Keratinocyte (primary cell): ENCODE measurements around the gene RAB35. TPM values are rescaled to one million over a fixed set of nuclear protein-coding genes. Genes with fewer than 3 reads are reported as not detected.

Source experiments
- DNase-seq: peaks from one replicate; pipeline ENCODE4 v3.0.0-alpha.2; 2011; ENCODE audit warnings: low read depth, missing footprints, low spot score
- FAIRE-seq: peaks from 2 replicates; lab custom pipeline; 2011; peaks lifted over from hg19 to GRCh38; lab: Jason Lieb, UNC
- H2AFZ ChIP-seq: 2 replicates; pipeline ENCODE4 v1.6.0; 2012; ENCODE audit warnings: low read length, control low read depth, inconsistent platforms; ENCODE audit not compliant: control insufficient read depth
- H3K27ac ChIP-seq: 2 replicates; pipeline ENCODE4 v1.5.1; 2011; ENCODE audit warnings: low read length; ENCODE audit not compliant: control insufficient read depth, insufficient read depth
- H3K27me3 ChIP-seq: 3 replicates; pipeline ENCODE4 v1.6.0; 2011; ENCODE audit warnings: low read length; ENCODE audit not compliant: control insufficient read depth, insufficient read depth; ENCODE audit errors: extremely low read depth
- H3K36me3 ChIP-seq, 2 experiments: 2 replicates in 1 of 2; 3 replicates in 1 of 2; pipeline ENCODE4 v1.5.1; 2011; ENCODE audit warnings: low read length in 2 of 2, mild to moderate bottlenecking in 1 of 2; ENCODE audit not compliant: control insufficient read depth in 2 of 2, insufficient read depth in 2 of 2; ENCODE audit errors: extremely low read depth in 1 of 2
- H3K4me1 ChIP-seq: 3 replicates; pipeline ENCODE4 v1.5.1; 2011; ENCODE audit warnings: low read length; ENCODE audit not compliant: control insufficient read depth, insufficient read depth; ENCODE audit errors: extremely low read depth
- H3K4me2 ChIP-seq: 3 replicates; pipeline ENCODE4 v1.6.0; 2011; ENCODE audit warnings: low read depth, low read length; ENCODE audit not compliant: control insufficient read depth, insufficient read depth; ENCODE audit errors: extremely low read depth
- H3K4me3 ChIP-seq, 3 experiments: fragments of 200-600 bp in 1 of 3; sonication (generic) in 1 of 3; 2 replicates in 2 of 3; 3 replicates in 1 of 3; pipeline ENCODE4 v1.5.1; 2011 to 2016; ENCODE audit warnings: low read length in 3 of 3, mild to moderate bottlenecking in 3 of 3, control low read depth in 2 of 3, inconsistent platforms in 1 of 3, low read depth in 1 of 3, mixed read lengths in 1 of 3, mixed run types in 1 of 3, moderate library complexity in 1 of 3; ENCODE audit not compliant: control insufficient read depth in 2 of 3, insufficient read depth in 2 of 3; ENCODE audit errors: extremely low read depth in 1 of 3
- H3K79me2 ChIP-seq: 2 replicates; pipeline ENCODE4 v1.6.0; 2012; ENCODE audit warnings: low read length; ENCODE audit not compliant: control insufficient read depth, insufficient read depth
- H3K9ac ChIP-seq: 3 replicates; pipeline ENCODE4 v1.6.0; 2011; ENCODE audit warnings: low read length; ENCODE audit not compliant: control insufficient read depth, insufficient read depth; ENCODE audit errors: extremely low read depth
- H3K9me1 ChIP-seq: 3 replicates; pipeline ENCODE4 v1.6.0; 2011; ENCODE audit warnings: low read length; ENCODE audit not compliant: control insufficient read depth, insufficient read depth; ENCODE audit errors: extremely low read depth
- H3K9me3 ChIP-seq: 2 replicates; pipeline ENCODE4 v1.5.1; 2012; ENCODE audit warnings: low read depth, low read length; ENCODE audit not compliant: control insufficient read depth
- H4K20me1 ChIP-seq: 3 replicates; pipeline ENCODE4 v1.6.0; 2011; ENCODE audit warnings: low read length; ENCODE audit not compliant: control insufficient read depth, insufficient read depth; ENCODE audit errors: extremely low read depth
- EZH2 ChIP-seq: IDR thresholded peaks from one replicate; pipeline ENCODE4 v1.6.1; 2012; ENCODE audit warnings: inconsistent platforms, mild to moderate bottlenecking, low read length, moderate library complexity
- dilution Hi-C: fragments of 300-500 bp; cut with MboI; formaldehyde crosslinking; loops from one replicate; pipeline ENCODE4 v1.7.0; 2020; ENCODE audit warnings: low sequenced_read_pairs; ENCODE audit not compliant: extremely low pct_ligation_motif_present
- polyA plus RNA-seq, 5 experiments: library from polyadenylated mRNA; depleted of rRNA in 3 of 5; stranded (reverse) in 3 of 5; stranded (forward) in 1 of 5; unstranded in 1 of 5; fragments of >200 nt; gene quantifications; 1 replicate in 1 of 5; 2 replicates in 3 of 5; 3 replicates in 1 of 5; pipeline versions ENCODE4 v1.2.1 to v1.2.3, GENCODE V29; 2011 to 2012; ENCODE audit warnings: missing spikeins in 2 of 5, low read depth in 1 of 5, low replicate concordance in 1 of 5
- TF ChIP-seq, protein P1 (sequence below), 3 experiments: IDR thresholded peaks in 1 of 3; conservative IDR thresholded peaks in 1 of 3; optimal IDR thresholded peaks in 1 of 3; 2 replicates in 2 of 3; 3 replicates in 1 of 3; pipeline versions ENCODE3 to v1.5.1; 2011; ENCODE audit warnings: low read length in 3 of 3, mild to moderate bottlenecking in 3 of 3, moderate library complexity in 2 of 3, control low read depth in 1 of 3, inconsistent platforms in 1 of 3; ENCODE audit not compliant: insufficient read depth in 2 of 3; ENCODE audit errors: extremely low read depth in 1 of 3

The RAB35 gene
- polyA plus RNA-seq, 1 donor (not counting 4 experiments of a cell fraction or from before 2014, with no cell fraction given): 68.4 TPM

DNA sequence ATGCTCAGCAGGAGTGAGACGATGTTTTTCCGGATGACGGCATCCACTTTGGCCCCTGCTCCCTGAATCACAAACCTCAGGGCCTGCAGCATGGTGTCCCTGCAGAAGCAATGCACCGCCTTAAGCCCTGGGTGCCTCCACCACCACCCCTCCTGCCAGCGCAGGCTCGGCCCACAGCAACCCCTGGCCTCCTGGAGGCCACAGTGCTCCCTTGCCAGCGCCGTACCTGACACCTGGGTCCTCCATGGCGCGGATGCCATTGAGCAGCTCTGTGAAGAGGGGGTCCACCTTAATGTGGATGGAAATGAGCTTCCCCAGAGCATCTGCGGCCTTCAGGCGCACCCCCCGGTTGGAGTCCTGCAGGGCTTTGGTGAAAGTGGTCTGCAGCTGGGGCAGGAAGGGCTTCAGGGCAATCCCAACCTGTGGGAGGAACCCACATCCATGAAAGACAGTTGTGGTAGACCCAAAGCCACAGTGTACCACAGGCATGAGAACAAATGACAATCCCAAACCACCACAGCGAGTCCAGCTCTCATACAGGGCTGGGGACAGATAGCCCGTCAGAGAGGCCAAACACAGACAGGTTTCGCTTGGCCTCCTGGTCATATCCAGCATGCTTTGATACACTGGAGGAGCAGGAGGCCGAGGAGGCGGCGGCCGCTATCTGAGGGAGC lies 17.9 kb upstream of the RAB35 start:
- dilution Hi-C loops: no loop called here
- Histone ChIP-seq H3K4me3 (no peak overlapping the region), H3K4me2 (no peak overlapping the region), H3K79me2 (no peaks in the 10 kb centered on the region), H3K27ac (no peak overlapping the region), H3K9ac (no peak overlapping the region), H4K20me1 (no peaks in the 10 kb centered on the region), H2AFZ (no peak overlapping the region), H3K9me3 (no peaks in the 10 kb centered on the region), H3K27me3 (no peaks in the 10 kb centered on the region), H3K36me3 (peaks cover 70 to 76% of the 10 kb centered on the region in 2 experiments), H3K4me1 (no peaks in the 10 kb centered on the region), H3K9me1 (no peaks in the 10 kb centered on the region)
- no peak for TF ChIP-seq EZH2
- TF ChIP-seq, protein P1, sequence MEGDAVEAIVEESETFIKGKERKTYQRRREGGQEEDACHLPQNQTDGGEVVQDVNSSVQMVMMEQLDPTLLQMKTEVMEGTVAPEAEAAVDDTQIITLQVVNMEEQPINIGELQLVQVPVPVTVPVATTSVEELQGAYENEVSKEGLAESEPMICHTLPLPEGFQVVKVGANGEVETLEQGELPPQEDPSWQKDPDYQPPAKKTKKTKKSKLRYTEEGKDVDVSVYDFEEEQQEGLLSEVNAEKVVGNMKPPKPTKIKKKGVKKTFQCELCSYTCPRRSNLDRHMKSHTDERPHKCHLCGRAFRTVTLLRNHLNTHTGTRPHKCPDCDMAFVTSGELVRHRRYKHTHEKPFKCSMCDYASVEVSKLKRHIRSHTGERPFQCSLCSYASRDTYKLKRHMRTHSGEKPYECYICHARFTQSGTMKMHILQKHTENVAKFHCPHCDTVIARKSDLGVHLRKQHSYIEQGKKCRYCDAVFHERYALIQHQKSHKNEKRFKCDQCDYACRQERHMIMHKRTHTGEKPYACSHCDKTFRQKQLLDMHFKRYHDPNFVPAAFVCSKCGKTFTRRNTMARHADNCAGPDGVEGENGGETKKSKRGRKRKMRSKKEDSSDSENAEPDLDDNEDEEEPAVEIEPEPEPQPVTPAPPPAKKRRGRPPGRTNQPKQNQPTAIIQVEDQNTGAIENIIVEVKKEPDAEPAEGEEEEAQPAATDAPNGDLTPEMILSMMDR (optimal IDR thresholded peaks at IDR 0.05 in 1 of 3, IDR thresholded peaks at IDR 0.05 in 1 of 3, conservative IDR thresholded peaks at IDR 0.05 in 1 of 3; ENCODE audit: extremely low read depth in 1 of 3, insufficient read depth in 2 of 3, low read length in 3 of 3): no peak
- FAIRE-seq (no peak), DNase-seq (no peak)

DNA sequence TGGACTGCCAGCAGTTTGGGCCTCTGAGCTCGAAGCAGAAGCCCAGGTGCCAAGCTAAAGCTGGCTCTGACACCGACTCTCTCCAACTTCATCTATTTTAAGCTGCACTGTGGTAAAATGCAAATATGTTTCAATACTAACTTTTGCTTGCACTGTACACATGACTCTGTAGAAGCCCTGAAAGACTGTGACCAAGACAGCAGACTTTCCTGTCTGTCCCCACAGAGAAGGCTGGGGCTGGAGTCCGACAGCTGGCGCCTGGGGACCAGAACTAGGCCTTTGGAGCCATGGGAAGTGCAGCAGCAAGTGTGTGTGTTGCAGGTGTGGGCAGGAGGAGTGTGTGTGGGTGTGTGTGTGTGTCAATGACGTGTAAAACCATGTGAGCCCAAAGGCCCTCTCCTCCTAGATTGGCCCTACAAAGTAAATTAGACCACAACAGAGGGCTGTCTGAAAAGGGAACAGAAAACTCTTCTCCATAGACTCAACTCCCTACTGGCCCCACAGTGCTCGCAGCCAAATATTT lies 16.4 kb upstream of the RAB35 start:
- H3K79me2 ChIP-seq: no peaks in the 10 kb centered on the region
- no peak for DNase-seq
- FAIRE-seq: no peak
- H3K9me1 ChIP-seq: no peaks in the 10 kb centered on the region
- H3K4me1 ChIP-seq: no peaks in the 10 kb centered on the region
- no peak overlapping the region for H3K27ac ChIP-seq
- H3K36me3 ChIP-seq: peaks cover 67 to 69% of the 10 kb centered on the region in 2 experiments
- dilution Hi-C loops: no loop called here
- H3K9me3 ChIP-seq: no peaks in the 10 kb centered on the region
- no peak overlapping the region for H2AFZ ChIP-seq
- no peak overlapping the region for H3K9ac ChIP-seq
- no peaks in the 10 kb centered on the region for H3K27me3 ChIP-seq
- H3K4me3 ChIP-seq: no peak overlapping the region
- TF ChIP-seq, protein P1 (optimal IDR thresholded peaks at IDR 0.05 in 1 of 3, IDR thresholded peaks at IDR 0.05 in 1 of 3, conservative IDR thresholded peaks at IDR 0.05 in 1 of 3; ENCODE audit: extremely low read depth in 1 of 3, insufficient read depth in 2 of 3, low read length in 3 of 3): no peak
- TF ChIP-seq EZH2: no peak
- no peak overlapping the region for H3K4me2 ChIP-seq
- no peaks in the 10 kb centered on the region for H4K20me1 ChIP-seq
